Measurements from ENCODE around the gene SLC22A23.

Gene SLC22A23

GRCh38 chr6:3296078-3296477, 160.8 kb downstream of the SLC22A23 start:
- DNase-seq (ENCODE audit: low spot score), result no peak

- DNase-seq (ENCODE audit: low spot score), result no peak
Measured at GRCh38 chr6:3294921-3295871, 161.7 kb downstream of the SLC22A23 start.

GRCh38 chr6:3294396-3294795, 162.5 kb downstream of the SLC22A23 start:
- DNase-seq (ENCODE audit: low spot score), result no peak

- no peak for DNase-seq (ENCODE audit: low spot score)
Measured at GRCh38 chr6:3293271-3294155, 163.3 kb downstream of the SLC22A23 start.

- DNase-seq (ENCODE audit: low spot score), result no peak
Measured at GRCh38 chr6:3292431-3293197, 164.2 kb downstream of the SLC22A23 start.

GRCh38 chr6:3291987-3292386, 164.9 kb downstream of the SLC22A23 start:
- no peak for DNase-seq (ENCODE audit: low spot score)

- no peak for DNase-seq (ENCODE audit: low spot score)
Measured at GRCh38 chr6:3291346-3291745, 165.5 kb downstream of the SLC22A23 start.

- no peak for DNase-seq (ENCODE audit: low spot score)
Measured at GRCh38 chr6:3290931-3291211, 166.0 kb downstream of the SLC22A23 start.

- no peak for DNase-seq (ENCODE audit: low spot score)
Measured at GRCh38 chr6:3290149-3290930, 166.5 kb downstream of the SLC22A23 start.

GRCh38 chr6:3289664-3290055, 167.2 kb downstream of the SLC22A23 start:
- no peak for DNase-seq (ENCODE audit: low spot score)

GRCh38 chr6:3288711-3289663, 167.9 kb downstream of the SLC22A23 start:
- no peak for DNase-seq (ENCODE audit: low spot score)

GRCh38 chr6:3287976-3288707, 168.7 kb downstream of the SLC22A23 start:
- no peak for DNase-seq (ENCODE audit: low spot score)

- no peak for DNase-seq (ENCODE audit: low spot score)
Measured at GRCh38 chr6:3287308-3287707, 169.5 kb downstream of the SLC22A23 start.

- no peak for DNase-seq (ENCODE audit: low spot score)
Measured at GRCh38 chr6:3286641-3287171, 170.1 kb downstream of the SLC22A23 start.

GRCh38 chr6:3285732-3286131, 171.1 kb downstream of the SLC22A23 start:
- no peak for DNase-seq (ENCODE audit: low spot score)

GRCh38 chr6:3285049-3285639, 171.7 kb downstream of the SLC22A23 start:
- no peak for DNase-seq (ENCODE audit: low spot score)

GRCh38 chr6:3284436-3284876, 172.4 kb downstream of the SLC22A23 start:
- no peak for DNase-seq (ENCODE audit: low spot score)

GRCh38 chr6:3283641-3284435, 173.0 kb downstream of the SLC22A23 start:
- DNase-seq (ENCODE audit: low spot score), result no peak
